Mucosa of descending colon (tissue), 3 donors: ENCODE results near the gene SLC2A10. TPM values are rescaled to one million over a fixed set of nuclear protein-coding genes. Genes with fewer than 3 reads are reported as not detected.

Source experiments
- ATAC-seq: fragments of 200-7000 bp; cut with Tn5 transposase; one replicate; pipeline ENCODE4 v1.9.1; 2020; ENCODE audit warnings: mild to moderate bottlenecking, moderate library complexity
- DNase-seq, 3 donors: peaks; one replicate each; pipeline ENCODE4 v3.0.0-alpha.2; 2020
- H3K36me3 ChIP-seq: fragments of 200-600 bp; one replicate; pipeline ENCODE4 v1.8.0; 2021; ENCODE audit warnings: low read depth, mild to moderate bottlenecking
- H3K4me1 ChIP-seq: fragments of 200-600 bp; one replicate; pipeline ENCODE4 v1.8.0; 2021; ENCODE audit warnings: low read depth, mild to moderate bottlenecking
- H3K4me3 ChIP-seq: fragments of 200-600 bp; one replicate; pipeline ENCODE4 v1.8.0; 2021; ENCODE audit warnings: mild to moderate bottlenecking
- H3K9me3 ChIP-seq: fragments of 200-600 bp; one replicate; pipeline ENCODE4 v1.8.0; 2021; ENCODE audit warnings: mild to moderate bottlenecking
- CTCF ChIP-seq: fragments of 200-600 bp; IDR thresholded peaks from one replicate; pipeline ENCODE4 v1.8.0; 2022; ENCODE audit warnings: antibody characterized with exemption, mild to moderate bottlenecking
- intact Hi-C, 2 donors: fragments of 100-400 bp; cut with DNase I in 1 of 2; cut with micrococcal nuclease in 1 of 2; formaldehyde crosslinking; loops; one replicate each; pipeline versions ENCODE4 v1.11.0 to v1.11.1; 2022; cut with DNase I, micrococcal nuclease
- total RNA-seq, 3 donors: library from RNA; stranded (reverse); fragmentation: NEBNext Ultra II Directional in 2 of 3; extraction: Animal tissue kit (Norgen Biotek cat#: 25700) in 2 of 3; gene quantifications; one replicate each; pipeline versions ENCODE4 v1.2.1 to v1.2.4, GENCODE V29; 2021 to 2023
- donor health status: DM: no; HTN: no; CAD: no; lungs with moderate emphysema.
- donor health status: DM: no; HTN: no; CAD: no.
- donor health status: DM: no; HTN: yes; CAD: no.

SLC2A10 gene
- total RNA-seq, 3 donors from 2014 or later = 13.4 to 37.5 (median 26.3) TPM

- ATAC-seq = no peak
- H3K4me1 ChIP-seq = no peaks in the 10 kb centered on the region
- intact Hi-C loops = no loop called here
- H3K36me3 ChIP-seq = no peaks in the 10 kb centered on the region
- H3K9me3 ChIP-seq = no peaks in the 10 kb centered on the region
- no peak for TF ChIP-seq CTCF
- DNase-seq = no peak
- H3K4me3 ChIP-seq = no peak overlapping the region
Measured at GRCh38 chr20:46678516-46678915, 30.9 kb upstream of the SLC2A10 start.

- Histone ChIP-seq H3K36me3 (no peaks in the 10 kb centered on the region), H3K4me3 (no peak overlapping the region), H3K9me3 (no peaks in the 10 kb centered on the region), H3K4me1 (no peaks in the 10 kb centered on the region)
- no peak for DNase-seq
- intact Hi-C loops = loop anchor here in 1 of 2 donors (10.0 kb wide), 1 partner anchor 156 kb away; no protein-coding TSS in a partner anchor
- no peak for ATAC-seq
- TF ChIP-seq CTCF = no peak
Measured at GRCh38 chr20:46680684-46681031, 28.8 kb upstream of the SLC2A10 start.

GRCh38 chr20:46681032-46681854, 28.2 kb upstream of the SLC2A10 start:
- ATAC-seq (peak; percentile 82), DNase-seq (peak in 2 of 3 donors; percentile 48 to 91)
- no peak overlapping the region for H3K4me3 ChIP-seq
- intact Hi-C loops = loop anchor here in 1 of 2 donors (10.0 kb wide), 1 partner anchor 156 kb away; no protein-coding TSS in a partner anchor
- peak; percentile 69 for TF ChIP-seq CTCF
- H3K9me3 ChIP-seq = no peaks in the 10 kb centered on the region
- no peaks in the 10 kb centered on the region for H3K36me3 ChIP-seq
- H3K4me1 ChIP-seq = no peaks in the 10 kb centered on the region

- intact Hi-C loops = loop anchor here in 1 of 2 donors (10.0 kb wide), 1 partner anchor 157 kb away; no protein-coding TSS in a partner anchor
- DNase-seq (no peak), ATAC-seq (no peak)
- Histone ChIP-seq H3K9me3 (no peaks in the 10 kb centered on the region), H3K4me3 (no peak overlapping the region), H3K4me1 (peaks cover 3% of the 10 kb centered on the region), H3K36me3 (no peaks in the 10 kb centered on the region)
- TF ChIP-seq CTCF = no peak
Measured at GRCh38 chr20:46682063-46682821, 27.2 kb upstream of the SLC2A10 start.

GRCh38 chr20:46683011-46683667, 26.3 kb upstream of the SLC2A10 start:
- ATAC-seq (no peak), DNase-seq (no peak)
- intact Hi-C loops = loop anchor here in 1 of 2 donors (10.0 kb wide), 1 partner anchor 158 kb away; no protein-coding TSS in a partner anchor
- TF ChIP-seq CTCF = no peak
- no peak overlapping the region for H3K4me3 ChIP-seq
- no peaks in the 10 kb centered on the region for H3K9me3 ChIP-seq
- no peaks in the 10 kb centered on the region for H3K36me3 ChIP-seq
- H3K4me1 ChIP-seq = peaks cover 12% of the 10 kb centered on the region
